ENCODE measurements around the gene SMOC2. TPM values are rescaled to one million over a fixed set of nuclear protein-coding genes. Genes with fewer than 3 reads are reported as not detected.

Gene SMOC2
- total RNA-seq, 1 experiment from 2014 or later, result 2.1 TPM

DNA sequence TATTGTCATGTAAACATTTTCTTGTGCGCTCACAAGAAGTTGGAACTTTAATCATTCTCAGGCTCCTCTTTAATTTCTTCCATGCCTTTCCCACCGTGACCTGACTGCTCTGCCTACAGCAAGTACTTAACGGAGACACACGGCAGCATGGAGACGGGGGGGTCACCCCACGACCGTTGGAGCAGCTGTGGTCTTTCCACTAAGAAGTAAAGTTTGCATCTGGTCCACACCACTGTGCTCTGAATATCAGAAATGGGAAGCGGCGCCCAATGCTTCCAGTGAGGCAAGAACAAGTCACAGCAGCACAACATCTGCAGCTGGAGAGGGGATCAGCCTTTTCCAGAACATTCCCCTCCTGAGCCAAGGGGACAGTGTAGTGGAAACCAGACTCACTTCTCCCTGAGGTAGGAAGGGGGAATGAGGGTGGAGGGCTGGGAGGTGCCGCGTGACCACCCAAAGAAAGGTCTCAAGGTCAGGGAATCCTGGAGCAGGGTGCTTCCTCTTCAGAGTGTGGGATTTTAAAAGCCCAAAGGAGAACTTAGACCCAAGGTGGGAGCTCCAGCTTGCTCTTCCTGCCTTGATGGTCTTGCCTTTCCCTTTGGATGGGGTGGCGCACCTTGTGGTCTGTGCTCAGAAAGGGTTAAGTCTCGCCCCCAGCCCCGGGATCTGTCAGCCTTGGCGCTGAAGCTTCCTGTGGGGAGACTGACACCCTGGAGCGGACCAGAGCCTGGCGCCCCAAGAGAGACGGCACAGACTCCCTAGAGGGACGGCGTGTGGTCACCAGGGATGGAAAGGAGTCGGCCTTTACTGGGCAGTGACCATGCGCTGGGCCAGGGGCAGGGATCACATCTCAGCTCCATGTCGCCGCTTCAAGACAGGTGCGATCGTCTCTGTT, 25.6 kb upstream of the SMOC2 start:
- H2BK120ac ChIP-seq (ENCODE audit: low read depth, low read length, poor library complexity, severe bottlenecking), result no peak overlapping the region
- no peak overlapping the region for H4K8ac ChIP-seq (replicated peaks; ENCODE audit: insufficient read length, low read depth, low read length)
- no peaks in the 10 kb centered on the region for H3K4me1 ChIP-seq (ENCODE audit: insufficient read depth, low read length)
- H3K23ac ChIP-seq (ENCODE audit: insufficient read length, low read depth, low read length), result no peak overlapping the region
- Mint-ChIP-seq H3K4me3 (no peak overlapping the region), H3K36me3 (ENCODE audit: insufficient read depth in 1 of 3, low read depth in 3 of 3) (no peaks in the 10 kb centered on the region), H3K4me1 (peaks cover 6 to 17% of the 10 kb centered on the region in 2 experiments), H3K9me3 (no peaks in the 10 kb centered on the region), H3K27ac (no peak overlapping the region; a peak in 2 of 7 replicates), H3K27me3 (ENCODE audit: low read depth) (peaks cover 4% of the 10 kb centered on the region)
- no peak overlapping the region for H3K18ac ChIP-seq (ENCODE audit: insufficient read length, low read depth, low read length)
- H3K9ac ChIP-seq (ENCODE audit: extremely low read depth, insufficient read length, low read length), result no peak overlapping the region
- H2AFZ ChIP-seq (ENCODE audit: low read length), result no peak overlapping the region
- H3K4me2 ChIP-seq (ENCODE audit: insufficient read depth, insufficient read length, low read length), result no peak overlapping the region
- no CpG with 5 or more reads among the region's 26 CpGs for WGBS (ENCODE audit: extremely low coverage, insufficient read length, low lambda C conversion rate)
- no peak overlapping the region for H3K27ac ChIP-seq (ENCODE audit: insufficient read length, low read depth, low read length)
- H4K91ac ChIP-seq (ENCODE audit: insufficient read length, low read depth, low read length), result no peak overlapping the region
- no peaks in the 10 kb centered on the region for H3K9me3 ChIP-seq (ENCODE audit: control insufficient read depth, low read depth, low read length)
- H2AK5ac ChIP-seq (ENCODE audit: insufficient read length, low read length), result no peak overlapping the region
- no peaks in the 10 kb centered on the region for H3K27me3 ChIP-seq (ENCODE audit: insufficient read depth, low read length)
- no peak overlapping the region for H3K56ac ChIP-seq (ENCODE audit: insufficient read length, low read depth, low read length)
- no peaks in the 10 kb centered on the region for H3K79me1 ChIP-seq (ENCODE audit: insufficient read depth, low read depth, low read length, poor library complexity, severe bottlenecking)
- no peaks in the 10 kb centered on the region for H3K79me2 ChIP-seq (ENCODE audit: insufficient read depth, low read length)
- no peak overlapping the region for H2BK15ac ChIP-seq (ENCODE audit: low read depth, low read length)
- no peak overlapping the region for H2BK12ac ChIP-seq (ENCODE audit: insufficient read length, low read depth, low read length)
- no peaks in the 10 kb centered on the region for H3K23me2 ChIP-seq (ENCODE audit: insufficient read length, low read depth, low read length, poor library complexity, severe bottlenecking)
- no peak overlapping the region for H3K4ac ChIP-seq (ENCODE audit: low read depth, low read length)
- TF ChIP-seq, protein P1, sequence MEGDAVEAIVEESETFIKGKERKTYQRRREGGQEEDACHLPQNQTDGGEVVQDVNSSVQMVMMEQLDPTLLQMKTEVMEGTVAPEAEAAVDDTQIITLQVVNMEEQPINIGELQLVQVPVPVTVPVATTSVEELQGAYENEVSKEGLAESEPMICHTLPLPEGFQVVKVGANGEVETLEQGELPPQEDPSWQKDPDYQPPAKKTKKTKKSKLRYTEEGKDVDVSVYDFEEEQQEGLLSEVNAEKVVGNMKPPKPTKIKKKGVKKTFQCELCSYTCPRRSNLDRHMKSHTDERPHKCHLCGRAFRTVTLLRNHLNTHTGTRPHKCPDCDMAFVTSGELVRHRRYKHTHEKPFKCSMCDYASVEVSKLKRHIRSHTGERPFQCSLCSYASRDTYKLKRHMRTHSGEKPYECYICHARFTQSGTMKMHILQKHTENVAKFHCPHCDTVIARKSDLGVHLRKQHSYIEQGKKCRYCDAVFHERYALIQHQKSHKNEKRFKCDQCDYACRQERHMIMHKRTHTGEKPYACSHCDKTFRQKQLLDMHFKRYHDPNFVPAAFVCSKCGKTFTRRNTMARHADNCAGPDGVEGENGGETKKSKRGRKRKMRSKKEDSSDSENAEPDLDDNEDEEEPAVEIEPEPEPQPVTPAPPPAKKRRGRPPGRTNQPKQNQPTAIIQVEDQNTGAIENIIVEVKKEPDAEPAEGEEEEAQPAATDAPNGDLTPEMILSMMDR (conservative IDR thresholded peaks at IDR 0.05), result no peak
- no peaks in the 10 kb centered on the region for H4K20me1 ChIP-seq (ENCODE audit: control insufficient read depth, insufficient read depth, insufficient read length)
- H4K5ac ChIP-seq (ENCODE audit: insufficient read length, low read depth, low read length), result no peak overlapping the region
- no peak overlapping the region for H2BK5ac ChIP-seq (ENCODE audit: insufficient read length, low read length)
- no peak overlapping the region; the same call in 1 of the 2 replicates for H3K14ac ChIP-seq (ENCODE audit: insufficient read depth, low read length)
- no peak overlapping the region for H3T11ph ChIP-seq (ENCODE audit: low read length)
- no peak for DNase-seq
- H2BK20ac ChIP-seq (ENCODE audit: low read depth, low read length, poor library complexity, severe bottlenecking), result no peak overlapping the region
